Measurements from ENCODE around the gene SMDT1. TPM values are rescaled to one million over a fixed set of nuclear protein-coding genes. Genes with fewer than 3 reads are reported as not detected.

SMDT1 gene
- polyA plus RNA-seq, 1 of the 3 experiments (the other 2 are of a cell fraction) = 29.8 TPM

- H3K27me3 ChIP-seq (ENCODE audit: insufficient read depth) = no peaks in the 10 kb centered on the region
- H3K9me3 ChIP-seq = no peaks in the 10 kb centered on the region
- no peaks in the 10 kb centered on the region for H4K20me1 ChIP-seq (ENCODE audit: insufficient read depth)
- peak within 1 kb of the TSS; percentile 68; the same call in 1 of the 2 replicates for H2AFZ ChIP-seq (ENCODE audit: low read depth)
- peak within 1 kb of the TSS; percentile 72 to 84 for H3K27ac ChIP-seq (ENCODE audit: low read depth in 2 of 2, low read length in 1 of 2)
- peak within 1 kb of the TSS; percentile 70 to 74 for H3K4me3 ChIP-seq (ENCODE audit: low read depth in 2 of 2, low read length in 1 of 2)
- CTCF ChIA-PET = interaction anchor here (0.5 to 2.1 kb wide), 25 partner anchors 10 to 501 kb away, joined by 3 to 28 read pairs (median 3); partner anchors contain the start of genes CENPM, SMDT1 and SMIM45
- peaks cover 0 to 4% of the 10 kb centered on the region in 2 experiments; a peak in 1 of 4 replicates for H3K4me1 ChIP-seq (ENCODE audit: control insufficient read depth in 1 of 2, insufficient read depth in 2 of 2, low read depth in 1 of 2, low read length in 1 of 2)
- H3F3A ChIP-seq (replicated peaks; ENCODE audit: insufficient read depth) = peaks cover 9% of the 10 kb centered on the region
- WGBS (ENCODE audit: low lambda C conversion rate) = 6% methylated on average over 9 of the region's 71 CpGs
- no peaks in the 10 kb centered on the region for H3K9me2 ChIP-seq
- peaks cover 27% of the 10 kb centered on the region for H3K79me2 ChIP-seq (ENCODE audit: insufficient read depth)
- POLR2A ChIA-PET = interaction anchor here (0.9 to 2.1 kb wide), 3 partner anchors 10 to 354 kb away, joined by 3 to 8 read pairs (median 8); no protein-coding TSS in a partner anchor
- peaks cover 8 to 12% of the 10 kb centered on the region in 2 experiments for H3K36me3 ChIP-seq (replicated peaks in 1 of 2; ENCODE audit: control insufficient read depth in 1 of 2, insufficient read depth in 2 of 2, low read length in 1 of 2)
- peak within 1 kb of the TSS; percentile 89 for H3K9ac ChIP-seq
- H3K4me2 ChIP-seq = peak within 1 kb of the TSS; percentile 81
- DNase-seq = peak; percentile 91
- TF ChIP-seq FOXM1 (IDR thresholded peaks at IDR 0.05; ENCODE audit: low read depth) (no peak), SIN3A (IDR thresholded peaks at IDR 0.05; ENCODE audit: borderline replicate concordance, low read depth, low read length) (no peak), PBX3 (IDR thresholded peaks at IDR 0.05) (no peak), EZH2phosphoT487 (IDR thresholded peaks at IDR 0.05; ENCODE audit: borderline replicate concordance, low read depth) (no peak), TEAD4 (IDR thresholded peaks at IDR 0.05; ENCODE audit: borderline replicate concordance, insufficient read depth) (no peak), EP300 (IDR thresholded peaks at IDR 0.05; ENCODE audit: borderline replicate concordance in 1 of 2, low read depth in 1 of 2, low read length in 1 of 2) (no peak), SMC3 (IDR thresholded peaks at IDR 0.05; ENCODE audit: low read depth, low read length) (peak; percentile 74), USF1 (IDR thresholded peaks at IDR 0.05; ENCODE audit: borderline replicate concordance, low read depth) (no peak), NRF1 (IDR thresholded peaks at IDR 0.05; ENCODE audit: low read depth, low read length) (peak; percentile 91), RAD21 (IDR thresholded peaks at IDR 0.05; ENCODE audit: low read length) (peak; percentile 70), RXRA (IDR thresholded peaks at IDR 0.05; ENCODE audit: borderline replicate concordance, low read depth) (no peak), FOSL2 (IDR thresholded peaks at IDR 0.05; ENCODE audit: borderline replicate concordance, low read depth) (no peak), FOXJ3 (CRISPR knock-in tag; IDR thresholded peaks at IDR 0.05) (no peak), ELF1 (IDR thresholded peaks at IDR 0.05) (no peak), TAF1 (IDR thresholded peaks at IDR 0.05; ENCODE audit: borderline replicate concordance, low read depth, low read length) (peak; percentile 68), GATA2 (CRISPR knock-in tag; IDR thresholded peaks at IDR 0.05) (no peak), TCF12 (IDR thresholded peaks at IDR 0.05) (0 out of 2 replicates have a peak, but pooled peaks have one; percentile 8), ZBTB33 (IDR thresholded peaks at IDR 0.05; ENCODE audit: borderline replicate concordance, low read depth) (no peak), MXI1 (IDR thresholded peaks at IDR 0.05; ENCODE audit: low read depth, low read length) (no peak), RCOR1 (IDR thresholded peaks at IDR 0.05; ENCODE audit: low read length) (no peak), POLR2AphosphoS5 (IDR thresholded peaks at IDR 0.05; ENCODE audit: low read depth, low read length) (no peak), RFX5 (IDR thresholded peaks at IDR 0.05; ENCODE audit: low read length) (peak; percentile 55; the same call in 1 of the 2 replicates), JUND (IDR thresholded peaks at IDR 0.05) (no peak), MEF2A (IDR thresholded peaks at IDR 0.05; ENCODE audit: borderline replicate concordance, low read depth) (no peak), CHD2 (IDR thresholded peaks at IDR 0.05; ENCODE audit: low read length, partially characterized antibody) (peak; percentile 6), REST (IDR thresholded peaks at IDR 0.05; ENCODE audit: low read depth, low read length) (no peak), YY1 (IDR thresholded peaks at IDR 0.05; ENCODE audit: low read depth) (peak; percentile 85)
Observed at GRCh38 chr22:42090596-42091454, 11.3 kb downstream of the SMDT1 start, which contains the start of gene NDUFA6. TSS of gene NDUFA6 (minus strand) at chr22:42090772. CDS start at chr22:42090744, 28 bp downstream.

Measured in SK-N-SH (cell line).